Body of pancreas (tissue), 4 donors: Measurements from ENCODE around the gene SPDYE1.

Source experiments
- POLR2A ChIP-seq, 3 donors: fragments of 450-650 bp; IDR thresholded peaks; one replicate each; pipeline ENCODE4 v1.6.1; 2016; ENCODE audit warnings: antibody characterized with exemption in 3 of 3, mild to moderate bottlenecking in 2 of 3
- TF ChIP-seq, protein P1 (sequence below), 7 experiments: fragments of 450-650 bp in 4 of 7; fragments of 200-600 bp in 3 of 7; sonication (generic) in 3 of 7; IDR thresholded peaks; one replicate each; pipeline ENCODE4 v1.5.1; 2016 to 2019; ENCODE audit warnings: antibody characterized with exemption in 7 of 7

DNA sequence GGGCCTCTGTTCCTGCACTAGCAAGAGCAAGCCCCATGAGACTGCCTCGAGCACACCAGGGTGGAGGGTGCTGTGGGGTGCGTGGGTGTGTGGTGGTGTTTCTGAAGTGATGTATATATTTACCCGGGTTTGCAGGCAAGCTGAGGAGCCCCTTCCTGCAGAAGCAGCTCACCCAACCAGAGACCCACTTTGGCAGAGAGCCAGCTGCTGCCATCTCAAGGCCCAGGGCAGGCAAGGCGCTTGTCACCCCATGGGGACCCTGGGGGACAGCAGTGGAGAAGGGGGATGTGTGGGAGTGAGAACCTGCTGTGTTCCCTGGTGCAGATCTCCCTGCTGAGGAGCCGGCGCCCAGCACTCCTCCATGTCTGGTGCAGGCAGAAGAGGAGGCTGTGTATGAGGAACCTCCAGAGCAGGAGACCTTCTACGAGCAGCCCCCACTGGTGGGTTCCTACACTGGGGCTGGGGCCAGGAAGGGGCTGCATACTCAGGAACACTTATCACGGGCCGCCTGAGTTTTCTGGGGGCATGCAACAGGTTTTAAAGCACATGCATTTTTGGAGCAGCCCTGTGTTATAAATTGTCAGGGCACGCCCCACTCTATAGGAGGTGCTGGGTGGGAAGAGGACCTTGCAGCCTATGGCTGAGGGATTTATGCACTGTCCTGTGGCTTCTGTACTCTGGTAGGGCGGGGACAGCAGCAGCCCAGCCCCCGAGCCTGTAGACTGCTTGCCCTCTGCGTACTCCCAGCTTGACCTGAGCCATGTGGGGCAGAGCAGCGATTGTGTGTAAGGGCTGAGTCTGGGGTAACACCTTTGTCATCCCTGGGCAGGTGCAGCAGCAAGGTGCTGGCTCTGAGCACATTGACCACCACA is 61.8 kb downstream of the SPDYE1 start:
- TF ChIP-seq, protein P1, sequence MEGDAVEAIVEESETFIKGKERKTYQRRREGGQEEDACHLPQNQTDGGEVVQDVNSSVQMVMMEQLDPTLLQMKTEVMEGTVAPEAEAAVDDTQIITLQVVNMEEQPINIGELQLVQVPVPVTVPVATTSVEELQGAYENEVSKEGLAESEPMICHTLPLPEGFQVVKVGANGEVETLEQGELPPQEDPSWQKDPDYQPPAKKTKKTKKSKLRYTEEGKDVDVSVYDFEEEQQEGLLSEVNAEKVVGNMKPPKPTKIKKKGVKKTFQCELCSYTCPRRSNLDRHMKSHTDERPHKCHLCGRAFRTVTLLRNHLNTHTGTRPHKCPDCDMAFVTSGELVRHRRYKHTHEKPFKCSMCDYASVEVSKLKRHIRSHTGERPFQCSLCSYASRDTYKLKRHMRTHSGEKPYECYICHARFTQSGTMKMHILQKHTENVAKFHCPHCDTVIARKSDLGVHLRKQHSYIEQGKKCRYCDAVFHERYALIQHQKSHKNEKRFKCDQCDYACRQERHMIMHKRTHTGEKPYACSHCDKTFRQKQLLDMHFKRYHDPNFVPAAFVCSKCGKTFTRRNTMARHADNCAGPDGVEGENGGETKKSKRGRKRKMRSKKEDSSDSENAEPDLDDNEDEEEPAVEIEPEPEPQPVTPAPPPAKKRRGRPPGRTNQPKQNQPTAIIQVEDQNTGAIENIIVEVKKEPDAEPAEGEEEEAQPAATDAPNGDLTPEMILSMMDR (IDR thresholded peaks at IDR 0.05), result no peak
- no peak for TF ChIP-seq POLR2A (IDR thresholded peaks at IDR 0.05)
